Activated T-cell treated with anti-CD3 and anti-CD28 coated beads, Interleukin-2, amount 50 U/mL, for 1 hour (primary cell): ENCODE measurements around the gene DNAJC2.

ENCODE experiments used
- DNase-seq: peaks from one replicate; pipeline ENCODE4 v3.0.0-alpha.2; 2020

DNAJC2 gene, protein sequence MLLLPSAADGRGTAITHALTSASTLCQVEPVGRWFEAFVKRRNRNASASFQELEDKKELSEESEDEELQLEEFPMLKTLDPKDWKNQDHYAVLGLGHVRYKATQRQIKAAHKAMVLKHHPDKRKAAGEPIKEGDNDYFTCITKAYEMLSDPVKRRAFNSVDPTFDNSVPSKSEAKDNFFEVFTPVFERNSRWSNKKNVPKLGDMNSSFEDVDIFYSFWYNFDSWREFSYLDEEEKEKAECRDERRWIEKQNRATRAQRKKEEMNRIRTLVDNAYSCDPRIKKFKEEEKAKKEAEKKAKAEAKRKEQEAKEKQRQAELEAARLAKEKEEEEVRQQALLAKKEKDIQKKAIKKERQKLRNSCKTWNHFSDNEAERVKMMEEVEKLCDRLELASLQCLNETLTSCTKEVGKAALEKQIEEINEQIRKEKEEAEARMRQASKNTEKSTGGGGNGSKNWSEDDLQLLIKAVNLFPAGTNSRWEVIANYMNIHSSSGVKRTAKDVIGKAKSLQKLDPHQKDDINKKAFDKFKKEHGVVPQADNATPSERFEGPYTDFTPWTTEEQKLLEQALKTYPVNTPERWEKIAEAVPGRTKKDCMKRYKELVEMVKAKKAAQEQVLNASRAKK

GRCh38 chr7:103344453-103345149, at the start of gene DNAJC2:
Gene DNAJC2, minus strand, starts transcription at chr7:103344767. Its CDS starts 145 bp downstream, at chr7:103344622.
- DNase-seq: peak; percentile 81

- no peak for DNase-seq
Observed at GRCh38 chr7:103391976-103392375, 47.4 kb upstream of the DNAJC2 start.

DNA sequence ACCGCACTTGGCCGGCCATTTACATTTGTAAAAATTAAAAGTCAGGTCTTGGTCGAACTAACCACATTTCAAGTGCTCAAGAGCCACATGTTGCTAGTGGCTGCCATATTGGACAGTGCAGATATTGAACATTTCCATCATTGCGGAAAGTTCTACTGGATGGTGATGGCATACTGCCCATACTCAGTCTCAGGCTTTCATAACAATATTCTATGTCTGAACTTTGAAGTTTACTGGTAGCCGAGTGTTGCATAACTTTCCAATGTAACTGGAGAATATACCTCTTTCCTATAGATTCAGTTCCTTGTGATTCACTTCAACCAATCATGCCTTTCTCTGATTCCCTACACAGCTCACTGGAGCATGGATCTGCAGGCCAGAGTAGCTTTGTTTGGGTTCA, 46.6 kb upstream of the DNAJC2 start:
- DNase-seq: no peak

DNA sequence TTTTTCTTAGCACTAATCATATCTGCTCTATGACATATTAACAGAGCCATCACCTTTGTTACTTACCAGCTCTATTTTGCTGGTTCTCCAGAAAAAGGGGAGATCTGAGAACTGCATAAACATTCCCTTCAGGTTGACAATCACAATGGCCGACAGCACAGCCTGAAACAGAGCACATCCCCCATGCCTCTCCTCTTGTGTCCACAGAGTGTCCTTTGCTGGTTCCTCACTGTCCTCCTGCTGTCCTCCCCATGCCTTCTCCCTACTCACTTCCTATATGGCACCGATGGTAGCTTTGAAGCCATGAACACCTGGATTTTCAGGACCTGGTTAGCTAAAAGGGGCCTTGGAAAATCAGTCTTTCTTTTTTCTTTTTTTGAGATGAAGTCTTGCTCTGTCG, 44.7 kb upstream of the DNAJC2 start:
- DNase-seq: no peak

DNA sequence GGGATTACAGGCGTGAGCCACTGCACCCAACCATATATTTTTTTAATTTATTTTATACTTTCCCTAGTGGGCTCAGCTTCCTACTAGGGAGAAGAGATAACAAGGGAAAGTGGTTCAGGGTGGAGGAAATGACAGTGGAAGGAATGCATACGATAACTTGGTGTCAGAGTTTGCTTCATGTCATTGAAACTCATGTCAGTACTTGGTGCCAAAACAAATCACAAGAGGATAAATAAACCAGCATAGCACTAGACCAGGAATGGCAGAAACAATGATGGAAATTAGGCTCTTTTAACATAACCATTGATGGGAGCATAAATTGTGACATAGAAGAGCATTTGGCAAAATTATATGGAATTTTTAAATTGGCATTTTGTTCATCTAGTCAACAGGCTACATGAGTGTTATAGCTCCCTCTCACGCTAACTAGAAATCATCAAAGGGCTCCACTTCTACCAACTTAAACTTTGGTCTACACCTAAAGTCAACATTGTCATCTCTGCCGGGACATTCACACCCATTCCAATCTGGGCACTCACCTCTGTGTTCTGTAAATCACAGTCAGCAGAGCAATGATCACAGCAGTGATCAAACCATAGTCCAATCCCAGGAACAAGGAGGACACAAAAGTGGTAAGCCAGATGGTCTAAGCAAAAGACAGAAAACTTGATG, 44.0 kb upstream of the DNAJC2 start:
- no peak for DNase-seq

DNA sequence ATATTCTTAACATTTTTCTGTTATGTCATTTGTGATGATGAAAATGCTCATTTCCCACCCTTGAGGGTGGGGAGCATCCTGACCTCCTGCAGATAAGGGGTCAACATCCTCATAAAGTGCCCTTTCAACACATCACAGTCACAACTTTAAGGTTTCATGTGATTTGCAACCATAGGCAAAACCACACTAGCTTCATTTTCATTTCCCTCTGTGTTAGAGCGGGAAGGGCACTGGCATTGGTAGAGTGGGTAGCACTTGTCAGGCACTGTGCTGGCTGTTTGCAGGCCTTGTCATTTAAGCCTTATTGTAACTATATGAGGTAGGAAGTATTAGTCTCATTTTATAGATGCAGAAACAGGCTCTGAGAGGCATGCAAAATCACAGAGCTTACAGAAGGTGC, 42.7 kb upstream of the DNAJC2 start:
- no peak for DNase-seq

DNA sequence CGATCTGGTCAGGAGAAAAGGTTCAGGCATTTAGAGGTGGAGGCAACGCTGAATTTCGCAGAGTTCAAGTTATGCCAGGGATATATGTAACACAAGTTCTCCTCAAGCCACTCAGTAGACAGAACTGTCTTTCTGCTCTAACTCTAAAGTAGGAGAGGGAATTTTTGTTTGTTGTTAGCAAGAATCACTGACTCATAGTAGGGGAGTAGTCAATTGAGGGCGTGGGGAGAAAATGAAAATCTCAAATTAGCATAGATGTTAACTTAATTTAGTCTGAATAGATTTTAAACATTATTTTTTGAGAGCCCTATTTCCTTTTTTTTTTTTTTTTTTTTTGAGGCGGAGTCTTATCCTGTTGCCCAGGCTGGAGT, 37.5 kb upstream of the DNAJC2 start:
- DNase-seq: no peak

DNA sequence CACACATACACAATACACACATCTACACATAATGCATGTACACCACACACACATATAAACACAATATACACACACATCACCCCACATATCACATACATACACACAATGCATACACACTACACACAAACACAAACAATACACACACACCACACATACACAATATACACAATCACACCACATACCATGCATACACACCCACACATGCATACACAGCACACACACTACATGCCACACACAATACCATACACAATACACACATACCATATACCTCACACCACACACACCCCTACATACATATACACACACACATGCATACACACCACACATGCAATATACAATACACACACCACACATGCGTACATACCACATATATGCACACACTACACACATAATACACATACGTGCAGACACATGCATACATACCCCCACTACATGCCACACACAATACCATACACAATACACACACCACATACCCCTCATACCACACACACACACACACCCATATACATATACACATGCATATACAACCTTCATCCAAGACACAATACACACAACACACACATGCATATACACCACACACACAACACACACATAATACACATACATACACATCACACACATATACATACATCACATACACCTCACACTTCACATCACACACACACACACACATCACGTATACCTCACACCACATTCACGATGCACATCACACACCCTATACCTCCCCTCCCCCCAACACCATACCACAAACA, 36.9 kb upstream of the DNAJC2 start:
- no peak for DNase-seq

- no peak for DNase-seq
Observed at GRCh38 chr7:103380395-103381191, 36.0 kb upstream of the DNAJC2 start.

- no peak for DNase-seq
Observed at GRCh38 chr7:103379270-103379975, 34.9 kb upstream of the DNAJC2 start.

DNA sequence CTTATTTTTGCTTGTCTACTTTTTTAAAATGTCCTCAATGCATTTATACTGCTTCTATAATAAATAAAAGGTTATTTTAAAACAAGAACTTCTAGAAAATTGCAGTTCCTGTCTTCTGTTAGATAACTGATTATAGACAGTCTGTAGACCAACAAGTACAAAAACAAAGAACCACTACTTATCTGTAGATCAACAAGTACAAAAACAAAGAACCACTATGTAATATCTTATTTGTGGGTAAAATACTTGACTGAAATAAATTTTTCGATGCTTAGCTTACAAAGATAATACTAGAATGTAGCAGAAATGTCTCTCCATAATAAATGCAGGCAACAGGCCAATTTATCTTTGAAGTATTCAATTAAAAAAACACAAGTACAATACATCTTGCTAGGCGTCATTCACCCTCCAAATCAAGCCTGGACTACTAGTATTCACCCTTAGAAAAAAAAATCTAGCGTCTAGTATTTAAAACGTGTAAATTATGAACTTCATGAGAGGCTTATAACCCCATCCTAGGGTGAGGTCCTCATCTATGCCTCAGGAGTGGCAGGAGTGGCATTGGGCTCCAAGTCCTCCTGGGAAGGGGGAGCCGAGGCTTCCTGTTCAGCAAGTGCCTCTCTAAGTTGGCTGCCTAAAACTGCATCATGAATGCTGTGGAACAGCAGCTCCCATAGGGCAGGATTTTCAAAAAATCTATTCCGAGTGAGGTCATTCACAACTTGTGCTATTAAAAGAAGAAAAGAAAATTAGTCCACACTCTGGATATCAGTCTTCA, 29.5 kb upstream of the DNAJC2 start:
- DNase-seq: no peak

DNA sequence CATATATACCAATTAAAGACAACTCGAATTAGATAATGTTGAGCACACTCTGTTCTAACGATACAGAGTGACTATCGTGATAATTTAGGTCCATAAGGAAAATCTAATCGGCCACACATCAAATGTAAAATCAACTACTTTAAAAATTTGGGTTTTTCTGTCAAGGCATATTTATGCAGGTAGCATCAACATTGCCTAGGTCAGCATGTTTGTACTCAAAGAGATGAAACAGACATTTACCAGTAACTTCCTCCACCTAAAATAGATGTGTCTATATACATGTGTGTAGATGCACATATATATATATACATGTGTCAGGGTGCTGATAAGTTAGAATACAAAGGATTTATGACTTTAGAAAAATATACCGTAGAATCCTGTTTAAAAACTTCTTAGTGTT, 24.9 kb upstream of the DNAJC2 start:
- no peak for DNase-seq

GRCh38 chr7:103349805-103350204, 5.2 kb upstream of the DNAJC2 start:
- no peak for DNase-seq

- no peak for DNase-seq
Observed at GRCh38 chr7:103348959-103349358, 4.4 kb upstream of the DNAJC2 start.

GRCh38 chr7:103348452-103348851, 3.9 kb upstream of the DNAJC2 start:
- DNase-seq: no peak

DNA sequence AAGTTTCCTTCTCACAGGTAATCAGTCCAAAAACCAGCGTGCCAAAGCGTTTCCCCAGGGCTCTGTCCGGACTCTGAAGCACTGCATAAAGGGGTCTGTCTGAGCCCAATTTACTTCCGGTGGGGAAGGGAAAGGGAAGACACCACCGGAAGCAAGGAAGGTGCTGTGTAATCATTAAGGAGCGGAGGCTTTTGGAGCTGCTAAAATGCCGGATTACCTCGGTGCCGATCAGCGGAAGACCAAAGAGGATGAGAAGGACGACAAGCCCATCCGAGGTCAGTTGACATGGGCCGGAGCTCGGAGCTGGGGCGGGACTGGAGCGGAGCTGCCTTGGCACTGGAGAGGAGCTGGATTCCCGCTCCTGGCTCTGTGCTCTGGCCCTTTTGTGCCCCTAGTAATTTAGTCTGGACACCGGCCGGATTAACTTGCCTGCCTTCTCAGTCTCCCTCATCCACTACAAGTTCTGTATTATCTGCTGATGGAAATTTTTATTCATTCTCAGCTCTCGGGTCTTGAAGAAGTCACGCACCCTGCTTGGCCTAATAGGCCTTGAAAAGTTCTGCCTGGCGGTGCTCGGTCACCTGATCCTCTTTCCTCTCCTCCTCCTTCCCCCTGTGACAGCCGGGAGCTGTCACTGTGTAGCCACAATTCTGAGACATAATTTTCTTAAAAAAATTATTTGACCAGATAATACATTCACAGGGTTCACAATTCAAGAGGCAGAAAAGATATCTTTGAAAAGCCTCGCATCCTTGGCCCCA, 3.1 kb upstream of the DNAJC2 start, which contains the start of gene PSMC2:
Gene PSMC2 (plus strand): TSS at position 137 of the 761 bp plus-strand sequence. CDS start 69 bp downstream, at position 206.
- peak; percentile 80 for DNase-seq

DNA sequence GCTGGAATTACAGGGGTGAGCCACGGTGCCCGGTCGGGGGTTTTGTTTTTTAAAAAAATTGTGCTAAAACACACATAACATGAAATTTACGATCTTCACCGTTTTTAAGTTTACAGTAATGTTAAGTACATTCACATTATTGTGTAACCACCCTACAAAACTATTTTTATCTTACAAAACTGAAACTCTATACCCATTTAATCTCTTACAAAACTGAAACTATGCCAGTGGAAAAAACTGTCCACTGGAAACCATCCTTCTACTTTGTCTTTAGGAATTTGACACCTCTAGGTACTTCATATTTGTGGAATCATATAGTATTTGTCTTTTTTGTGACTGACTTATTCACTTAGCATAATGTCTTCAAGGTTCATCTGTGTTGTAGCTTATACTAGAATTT, 1.8 kb upstream of the DNAJC2 start:
- DNase-seq: no peak

GRCh38 chr7:103343758-103344452, 662 bp downstream of the DNAJC2 start:
- no peak for DNase-seq

GRCh38 chr7:103343332-103343731, 1.2 kb downstream of the DNAJC2 start:
- no peak for DNase-seq
